Smooth muscle cell (in vitro differentiated cells): ENCODE results near the gene WBP2. TPM values are rescaled to one million over a fixed set of nuclear protein-coding genes. Genes with fewer than 3 reads are reported as not detected.

Experiments used
- DNase-seq: peaks from one replicate; lab custom pipeline; 2025; ENCODE audit not compliant: unreplicated experiment; lab: John Stamatoyannopoulos, UW
- H2AFZ ChIP-seq: fragments of 200-600 bp; sonication (generic); 2 replicates; pipeline ENCODE4 v1.6.0; 2016; ENCODE audit warnings: antibody characterized with exemption, low read depth, mild to moderate bottlenecking
- H3F3A ChIP-seq: fragments of 200-600 bp; sonication (generic); 2 replicates; pipeline ENCODE4 v1.6.0; 2017; ENCODE audit warnings: antibody characterized with exemption, low read depth
- H3K27ac ChIP-seq: fragments of 200-600 bp; sonication (generic); 2 replicates; pipeline ENCODE4 v1.5.1; 2016; ENCODE audit warnings: low read depth, mild to moderate bottlenecking
- H3K27me3 ChIP-seq: fragments of 200-600 bp; sonication (generic); 2 replicates; pipeline ENCODE4 v1.6.1; 2016; ENCODE audit warnings: low read depth, mild to moderate bottlenecking
- H3K36me3 ChIP-seq: fragments of 200-600 bp; sonication (generic); 2 replicates; pipeline ENCODE4 v1.5.1; 2016; ENCODE audit warnings: low read depth
- H3K4me1 ChIP-seq: fragments of 200-600 bp; sonication (generic); 2 replicates; pipeline ENCODE4 v1.5.1; 2016; ENCODE audit warnings: low read depth
- H3K4me2 ChIP-seq: fragments of 200-600 bp; sonication (generic); 2 replicates; pipeline ENCODE4 v1.6.0; 2016; ENCODE audit warnings: mild to moderate bottlenecking
- H3K4me3 ChIP-seq: fragments of 200-600 bp; sonication (generic); 2 replicates; pipeline ENCODE4 v1.5.1; 2016; ENCODE audit warnings: mild to moderate bottlenecking
- H3K79me2 ChIP-seq: fragments of 200-600 bp; sonication (generic); 2 replicates; pipeline ENCODE4 v1.6.0; 2016; ENCODE audit warnings: low read depth, mild to moderate bottlenecking
- H3K9ac ChIP-seq: fragments of 200-600 bp; sonication (generic); 2 replicates; pipeline ENCODE4 v1.6.0; 2016; ENCODE audit warnings: low read depth
- H3K9me3 ChIP-seq: fragments of 200-600 bp; sonication (generic); replicated peaks from 2 replicates; pipeline ENCODE4 v1.5.1; 2016; ENCODE audit warnings: low read depth
- H4K20me1 ChIP-seq: fragments of 200-600 bp; sonication (generic); 2 replicates; pipeline ENCODE4 v1.6.0; 2016; ENCODE audit warnings: low read depth
- CTCF ChIP-seq: fragments of 200-600 bp; sonication (generic); IDR thresholded peaks from 2 replicates; pipeline ENCODE4 v1.5.1; 2017; ENCODE audit warnings: borderline replicate concordance, mild to moderate bottlenecking, antibody characterized with exemption; ENCODE audit not compliant: insufficient read depth, poor library complexity, severe bottlenecking
- WGBS: methylation state at CpG from one replicate; pipeline ENCODE4 v1.1.7; 2016; ENCODE audit warnings: low lambda C conversion rate; 5-methylcytosine and 5-hydroxymethylcytosine counted together
- polyA plus RNA-seq: library from polyadenylated mRNA; unstranded; fragments of >200 nt; fragmentation: Nextera tagmentation; extraction: Ambion mirVana; gene quantifications from 2 replicates; pipeline ENCODE4 v1.2.1, GENCODE V29; 2016
- total RNA-seq: library from RNA; depleted of rRNA; stranded (reverse); fragments of >200 nt; gene quantifications from 2 replicates; pipeline ENCODE4 v1.2.3, GENCODE V29; 2014

Gene WBP2
- total and polyA plus RNA-seq, 2 experiments from 2014 or later = 26.4 to 91.4 TPM

GRCh38 chr17:75839942-75840798 is 15.0 kb downstream of the WBP2 start:
- Histone ChIP-seq H3K4me3 (no peak overlapping the region), H3F3A (no peaks in the 10 kb centered on the region), H2AFZ (no peak overlapping the region), H4K20me1 (no peaks in the 10 kb centered on the region), H3K9ac (no peak overlapping the region), H3K4me1 (peaks cover 4% of the 10 kb centered on the region), H3K79me2 (no peaks in the 10 kb centered on the region), H3K27ac (no peak overlapping the region), H3K36me3 (no peaks in the 10 kb centered on the region), H3K4me2 (no peak overlapping the region), H3K9me3 (no peaks in the 10 kb centered on the region), H3K27me3 (no peaks in the 10 kb centered on the region)
- no peak for DNase-seq
- no peak for TF ChIP-seq CTCF
- 98% methylated on average over 34 of the region's 36 CpGs for WGBS

GRCh38 chr17:75838410-75838809 is 16.7 kb downstream of the WBP2 start:
- Histone ChIP-seq H3K4me1 (no peaks in the 10 kb centered on the region), H3K4me3 (no peak overlapping the region), H4K20me1 (no peaks in the 10 kb centered on the region), H3K27me3 (no peaks in the 10 kb centered on the region), H3K79me2 (no peaks in the 10 kb centered on the region), H3K9me3 (no peaks in the 10 kb centered on the region), H3F3A (no peaks in the 10 kb centered on the region), H3K9ac (no peak overlapping the region), H3K4me2 (no peak overlapping the region), H3K36me3 (no peaks in the 10 kb centered on the region), H3K27ac (no peak overlapping the region), H2AFZ (no peak overlapping the region)
- TF ChIP-seq CTCF = no peak
- WGBS = 96% methylated on average over 15 of the region's 15 CpGs
- DNase-seq = no peak

GRCh38 chr17:75837899-75838298 is 17.2 kb downstream of the WBP2 start:
- no peaks in the 10 kb centered on the region for H3K36me3 ChIP-seq

More at GRCh38 chr17:75837899-75838298, 17.2 kb downstream of the WBP2 start:
- TF ChIP-seq CTCF = no peak
- no peaks in the 10 kb centered on the region for H3K27me3 ChIP-seq
- H3K4me1 ChIP-seq = no peaks in the 10 kb centered on the region
- no peak overlapping the region for H2AFZ ChIP-seq
- no peak for DNase-seq
- no peaks in the 10 kb centered on the region for H3K9me3 ChIP-seq
- H3K79me2 ChIP-seq = no peaks in the 10 kb centered on the region
- no peaks in the 10 kb centered on the region for H4K20me1 ChIP-seq
- H3K9ac ChIP-seq = no peak overlapping the region
- H3K4me3 ChIP-seq = no peak overlapping the region
- WGBS = 89% methylated on average over 7 of the region's 7 CpGs
- H3F3A ChIP-seq = no peaks in the 10 kb centered on the region
- no peak overlapping the region for H3K4me2 ChIP-seq
- no peak overlapping the region for H3K27ac ChIP-seq
